HG02759 (cell line): Measurements from ENCODE around the gene PPP4R3A.
A peak's percentile ranks its signal among the peaks of the same experiment; 100 is the strongest.
"Not testable (repeated sequence)": the region's sequence is repeated elsewhere in the genome, so short reads cannot be mapped to it uniquely, and the experiment has no call there.

ENCODE experiments used
- ATAC-seq: cut with Tn5 transposase; IDR thresholded peaks from one replicate; pipeline ENCODE4 v1.9.1; 2021; ENCODE audit warnings: mild to moderate bottlenecking, moderate library complexity; ENCODE audit not compliant: unreplicated experiment

PPP4R3A gene

DNA sequence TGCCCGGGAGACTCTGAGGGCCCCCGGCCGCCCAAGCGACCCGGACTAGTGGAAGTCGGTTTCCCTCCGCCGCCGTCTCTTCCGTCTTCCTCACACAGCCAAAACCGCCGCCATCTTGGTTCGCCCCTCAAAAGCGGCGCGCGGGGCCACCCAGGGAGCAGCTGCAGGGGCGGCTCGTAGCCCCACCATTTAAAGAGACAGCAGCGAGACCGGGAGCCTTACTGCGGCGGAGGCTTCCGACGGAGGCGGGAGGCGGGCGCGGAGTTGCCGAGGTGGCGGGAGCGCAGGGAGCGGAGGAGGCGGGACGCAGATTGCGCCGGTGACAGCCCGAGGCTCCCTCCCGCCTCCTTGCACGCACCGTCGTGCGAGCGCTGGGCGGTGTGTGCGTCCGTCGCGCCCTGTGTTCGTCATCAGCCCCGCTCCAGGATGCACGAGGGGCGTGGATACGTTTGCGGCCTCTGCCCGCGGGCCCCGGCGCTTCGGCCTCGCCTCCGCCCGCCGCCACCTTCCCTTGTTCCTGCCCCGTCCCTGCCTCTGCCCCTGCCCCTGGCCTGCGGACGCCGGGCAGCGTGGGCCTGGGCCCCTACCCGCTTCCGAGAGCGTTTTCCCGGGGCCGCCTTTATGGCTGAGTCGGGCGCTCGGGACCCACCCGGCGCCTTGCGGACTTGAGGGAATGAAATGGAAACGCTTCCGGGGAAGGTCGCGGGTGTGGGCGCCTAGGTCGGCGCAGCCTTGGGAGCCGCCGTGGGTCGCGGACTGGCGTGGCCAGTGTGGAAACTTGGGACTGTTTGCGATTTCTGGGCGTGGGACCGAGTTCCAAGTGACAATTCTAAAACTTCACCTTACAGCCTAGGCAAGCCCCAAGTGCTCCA is at the start of gene PPP4R3A:
TSS of gene PPP4R3A (minus strand) at position 140 of the 872 bp plus-strand sequence. CDS start 663 bp downstream, outside the sequence.
- ATAC-seq, result peak; percentile 80

DNA sequence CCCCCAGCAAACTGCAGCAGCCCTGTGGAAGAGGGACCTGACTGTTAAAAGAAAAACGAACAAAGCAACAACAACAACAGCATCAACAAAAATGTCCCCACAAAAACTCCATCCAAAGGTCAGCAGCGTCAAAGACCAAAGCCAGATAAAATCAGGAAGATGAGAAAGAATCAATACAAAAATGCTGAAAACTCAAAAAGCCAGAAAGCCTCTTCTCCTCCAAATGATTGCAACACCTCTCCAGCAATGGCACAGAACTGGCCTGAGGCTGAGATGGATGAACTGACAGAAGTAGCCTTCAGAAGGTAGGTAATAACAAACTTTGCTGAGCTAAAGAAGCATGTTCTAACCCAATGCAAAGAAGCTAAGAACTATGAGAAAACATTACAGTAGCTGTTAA is 45.4 kb upstream of the PPP4R3A start:
- no peak for ATAC-seq

DNA sequence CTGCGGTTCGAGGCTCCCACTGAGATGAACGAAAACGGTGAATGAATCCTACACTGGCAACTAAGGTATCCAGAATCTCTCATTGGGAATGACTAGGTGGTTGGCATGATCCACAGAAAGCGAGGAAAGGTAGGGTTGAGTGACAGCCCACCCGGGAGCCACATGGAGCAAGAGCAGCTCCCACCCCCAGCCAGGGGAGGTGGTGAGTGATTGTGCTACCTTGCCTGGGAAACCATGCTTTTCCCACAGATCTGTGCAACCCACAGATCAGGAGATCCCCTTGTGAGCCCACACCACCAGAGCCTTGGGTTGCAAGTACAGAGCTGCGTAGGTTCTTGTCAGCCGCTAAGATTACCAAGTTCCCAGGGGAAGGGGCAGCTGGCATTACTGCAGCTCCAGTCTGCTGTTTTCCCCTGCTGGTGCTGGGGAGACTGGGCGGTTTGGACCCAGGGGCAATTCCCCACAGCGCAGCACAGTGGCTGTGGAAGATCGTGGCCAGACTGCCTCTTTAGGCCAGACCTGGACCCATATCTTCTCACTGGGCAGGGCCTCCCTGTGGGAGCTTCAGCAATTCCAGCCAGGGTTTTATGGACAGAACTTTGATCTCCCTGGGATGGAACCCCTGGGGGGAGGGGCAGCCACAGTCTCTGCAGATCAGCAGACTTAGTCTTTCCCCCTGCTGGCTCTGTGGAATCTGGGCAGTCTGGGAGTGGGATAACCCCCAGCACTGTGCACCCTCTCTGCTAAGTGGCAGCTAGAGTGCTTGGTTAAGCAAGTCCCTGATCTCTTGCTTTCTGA is 44.6 kb upstream of the PPP4R3A start:
- ATAC-seq, result no peak

DNA sequence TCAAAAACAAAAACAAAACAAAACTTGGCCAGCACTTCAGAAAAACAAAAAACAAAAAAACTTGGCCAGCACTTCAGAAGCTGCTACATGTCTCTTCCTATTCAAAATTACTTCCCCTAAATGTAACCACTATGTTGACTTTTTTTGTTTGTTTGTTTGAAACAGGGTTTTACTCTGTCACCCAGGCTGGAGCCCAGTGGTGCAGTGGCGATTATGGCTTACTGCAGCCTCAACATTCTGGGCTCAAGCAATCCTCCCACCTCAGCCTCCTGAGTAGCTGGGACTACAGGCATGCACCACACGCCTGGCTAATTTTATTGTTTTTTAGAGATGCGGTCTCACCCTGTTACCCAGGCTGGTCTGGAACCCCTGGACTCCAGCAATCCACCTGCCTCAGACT is 38.0 kb upstream of the PPP4R3A start:
- ATAC-seq, result no peak

DNA sequence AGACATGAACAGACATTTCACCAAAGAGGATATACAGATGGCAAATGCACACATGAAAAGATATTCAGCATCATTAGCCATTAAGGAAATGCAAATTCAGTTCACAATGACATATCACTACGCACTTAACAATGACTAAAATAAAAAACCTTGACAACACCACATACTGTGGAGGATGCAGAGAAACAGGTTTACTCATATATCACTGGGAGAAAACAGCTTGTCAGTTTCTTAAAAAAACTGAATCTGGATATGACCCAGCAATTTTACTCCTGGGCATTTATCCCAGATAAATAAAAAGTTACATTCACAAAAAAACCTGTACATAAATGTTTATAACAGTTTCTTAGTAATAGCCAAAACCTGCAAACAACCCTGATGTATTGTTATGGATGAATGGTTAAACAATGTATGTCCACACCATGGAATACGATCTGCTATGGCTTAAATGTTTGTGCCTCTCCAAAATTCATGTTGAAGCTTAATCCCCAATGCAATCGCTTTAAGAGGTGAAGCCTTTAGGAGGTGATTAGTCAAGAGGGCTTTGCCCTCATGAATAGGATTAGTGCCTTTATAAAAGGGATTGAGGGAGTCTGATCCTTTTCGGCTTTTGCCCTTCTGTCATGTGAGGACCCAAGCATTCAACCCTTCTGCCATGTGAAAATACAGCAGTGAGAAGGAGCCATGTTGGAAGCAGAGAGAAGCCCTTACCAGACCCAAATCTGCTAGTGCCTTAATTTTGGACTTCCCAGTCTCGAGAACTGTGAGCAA is 36.0 kb upstream of the PPP4R3A start:
- no peak for ATAC-seq

DNA sequence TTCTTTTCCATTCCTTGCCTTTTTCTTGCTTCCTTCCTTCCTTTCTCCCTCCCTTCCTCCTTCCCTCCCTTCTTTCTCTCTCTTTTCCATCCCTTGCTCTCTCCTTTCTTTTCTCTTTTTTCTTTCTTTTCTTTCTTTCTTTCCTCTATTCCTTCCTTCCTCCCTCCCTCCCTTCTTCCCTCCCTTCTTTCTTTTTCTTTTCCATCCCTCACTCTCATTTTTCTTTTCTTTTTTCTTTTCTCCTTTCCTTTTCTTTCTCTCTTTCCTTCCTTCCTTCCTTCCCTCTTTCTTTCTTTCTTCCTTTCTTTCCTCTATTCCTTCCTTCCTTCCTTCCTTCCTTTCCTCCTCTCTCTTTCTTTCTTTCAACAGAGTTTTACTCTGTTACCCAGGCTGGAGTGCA is 35.1 kb upstream of the PPP4R3A start:
- ATAC-seq, result no peak

DNA sequence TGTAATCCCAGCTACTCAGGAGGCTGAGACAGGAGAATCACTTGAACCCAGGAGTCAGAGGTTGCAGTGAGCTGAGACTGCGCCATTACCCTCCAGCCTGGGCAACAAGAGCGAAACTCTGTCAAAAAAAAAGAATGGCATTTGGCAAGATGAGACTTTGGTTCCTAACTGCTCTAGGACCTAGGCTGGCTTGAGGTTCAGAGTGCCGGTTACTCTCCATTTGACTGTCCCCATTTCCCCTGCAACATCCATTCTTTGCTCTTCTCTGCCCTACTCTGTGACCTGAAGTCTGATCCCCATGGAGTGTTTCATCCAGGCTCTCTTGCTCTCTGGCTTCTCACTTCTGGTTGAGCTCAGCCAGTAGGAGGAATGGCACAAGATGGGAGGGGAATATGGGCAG is 26.2 kb upstream of the PPP4R3A start:
- ATAC-seq, result no peak

DNA sequence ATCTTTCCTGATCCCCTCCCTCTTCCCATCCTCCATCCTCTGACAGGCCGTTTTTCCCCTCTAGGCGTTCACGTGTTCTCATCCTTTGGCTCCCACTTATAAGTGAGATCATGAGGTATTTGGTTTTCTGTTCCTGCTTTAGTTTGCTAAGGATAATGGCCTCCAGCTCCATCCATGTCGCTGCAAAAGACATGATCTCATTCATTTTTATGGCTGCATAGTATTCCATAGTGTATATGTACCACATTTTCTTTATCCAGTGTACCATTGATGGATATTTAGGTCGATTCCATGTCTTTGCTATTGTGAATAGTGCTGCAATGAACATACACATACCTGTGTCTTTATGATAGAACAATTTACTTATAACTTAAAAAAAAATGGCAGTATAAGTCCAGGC is 23.9 kb upstream of the PPP4R3A start:
- ATAC-seq, result not testable (repeated sequence)

DNA sequence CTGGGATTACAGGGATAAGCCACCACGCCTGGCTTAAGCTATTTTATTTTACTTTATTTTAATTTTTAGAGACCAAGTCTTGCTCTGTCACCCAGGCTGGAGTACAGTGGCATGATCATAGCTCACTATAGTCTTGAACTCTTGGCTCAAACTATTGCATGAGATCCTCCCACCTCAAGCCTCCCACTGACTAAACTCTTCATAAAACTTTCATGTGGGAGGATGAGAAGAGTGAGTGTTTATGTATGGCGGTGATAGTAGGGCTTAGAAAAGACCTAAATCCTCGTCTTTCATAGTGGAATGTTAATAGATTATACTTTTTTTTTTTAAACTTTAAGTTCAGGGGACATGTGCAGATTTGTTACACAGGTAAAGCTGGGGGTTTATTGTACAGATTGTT is 23.5 kb upstream of the PPP4R3A start:
- no peak for ATAC-seq

DNA sequence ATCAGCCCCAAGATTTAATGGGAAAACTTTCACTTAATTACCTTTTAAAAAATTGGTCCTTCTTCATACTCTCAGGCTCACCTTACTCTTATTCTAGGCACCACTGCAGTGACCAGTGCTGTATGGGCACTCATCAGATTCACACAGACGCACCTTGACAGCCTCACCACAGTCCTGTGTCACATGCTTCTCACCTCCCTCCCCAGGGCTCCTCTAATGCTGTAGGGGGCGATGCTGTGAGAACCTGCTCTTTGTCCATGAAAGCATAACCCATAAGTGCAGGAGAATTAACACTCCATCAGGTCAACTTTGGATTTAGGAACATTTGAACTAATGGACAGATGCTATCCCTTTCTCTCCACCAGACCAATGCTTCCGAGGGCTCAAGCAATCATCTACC is 13.9 kb upstream of the PPP4R3A start:
- ATAC-seq, result no peak

DNA sequence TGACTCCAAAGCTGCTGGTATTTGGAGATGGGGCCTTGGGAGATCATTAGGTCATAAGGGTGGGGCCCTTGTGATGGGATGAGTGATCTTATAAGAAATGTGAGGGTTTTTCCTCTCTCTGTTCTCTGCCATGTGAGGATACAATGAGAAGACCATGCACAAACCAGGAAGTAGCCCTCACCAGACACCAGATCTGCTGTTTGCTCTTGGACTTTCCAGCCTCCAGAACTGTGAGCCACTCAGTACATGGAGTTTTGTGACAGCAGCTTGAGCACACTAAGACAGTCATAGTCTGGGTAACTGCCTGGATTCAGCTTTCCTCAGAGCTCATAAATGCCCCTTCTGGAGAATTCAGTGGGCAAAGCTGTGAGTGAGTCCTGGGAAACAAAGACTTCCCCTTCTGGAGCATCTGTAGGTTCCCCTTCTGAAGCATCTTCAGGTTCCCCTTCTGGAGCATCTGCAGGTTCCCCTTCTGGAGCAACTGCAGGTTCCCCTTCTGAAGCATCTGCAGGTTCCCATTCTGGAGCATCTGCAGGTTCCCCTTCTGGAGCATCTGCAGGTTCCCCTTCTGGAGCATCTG is 11.0 kb upstream of the PPP4R3A start:
- ATAC-seq, result no peak

DNA sequence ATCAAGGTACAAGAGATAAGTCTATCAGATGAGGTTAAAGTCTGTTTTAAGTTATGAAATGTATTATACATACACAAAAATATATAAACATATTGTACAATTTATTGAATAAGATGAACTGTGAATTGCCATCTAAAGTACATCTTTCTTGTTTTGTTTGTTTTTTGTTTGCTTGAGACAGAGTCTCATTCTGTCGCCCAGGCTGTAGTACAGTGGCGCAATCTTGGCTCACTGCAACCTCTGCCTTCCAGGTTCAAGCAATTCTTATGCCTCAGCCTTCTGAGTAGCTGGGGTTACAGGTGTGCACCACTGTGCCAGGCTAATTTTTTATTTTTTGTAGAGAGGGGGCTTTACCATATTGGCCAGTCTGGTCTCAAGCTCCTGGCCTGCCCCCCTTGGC is 10.0 kb upstream of the PPP4R3A start:
- ATAC-seq, result no peak

DNA sequence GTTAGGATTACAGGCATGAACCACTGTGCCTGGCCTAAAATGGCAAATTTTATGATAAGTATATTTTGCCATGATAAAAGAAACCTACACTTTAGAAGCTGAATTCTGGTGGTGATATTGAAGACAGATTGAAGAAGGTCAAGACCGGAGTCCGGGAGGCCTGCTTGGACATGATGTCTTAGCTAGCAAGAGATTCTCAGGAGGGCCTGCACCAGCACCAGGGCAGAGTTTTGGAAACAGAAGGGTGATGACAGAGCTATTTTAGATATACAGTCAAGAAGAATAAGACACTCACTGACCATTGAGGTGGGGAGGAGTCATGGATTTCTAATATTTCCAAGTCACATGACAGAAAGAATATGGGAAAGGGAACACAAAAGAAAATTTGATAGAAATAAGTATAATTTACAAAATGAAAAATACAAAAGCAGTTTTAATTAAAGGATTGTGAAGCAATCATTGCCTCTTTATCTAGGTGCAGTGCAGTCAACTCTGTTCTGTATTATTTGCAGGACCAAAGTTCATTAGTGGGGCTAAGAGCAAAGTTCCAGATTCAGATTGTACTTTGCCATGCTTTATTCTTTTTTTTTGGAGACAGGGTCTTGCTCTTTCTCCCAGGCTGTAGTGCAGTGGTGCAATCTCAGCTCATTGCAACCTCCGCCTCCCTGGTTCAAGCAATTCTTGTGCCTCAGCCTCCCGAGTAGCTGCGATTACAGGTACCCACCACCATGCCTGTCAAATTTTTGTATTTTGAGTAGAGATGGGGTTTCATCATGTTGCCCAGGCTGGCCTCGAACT is 9.3 kb upstream of the PPP4R3A start:
- no peak for ATAC-seq

DNA sequence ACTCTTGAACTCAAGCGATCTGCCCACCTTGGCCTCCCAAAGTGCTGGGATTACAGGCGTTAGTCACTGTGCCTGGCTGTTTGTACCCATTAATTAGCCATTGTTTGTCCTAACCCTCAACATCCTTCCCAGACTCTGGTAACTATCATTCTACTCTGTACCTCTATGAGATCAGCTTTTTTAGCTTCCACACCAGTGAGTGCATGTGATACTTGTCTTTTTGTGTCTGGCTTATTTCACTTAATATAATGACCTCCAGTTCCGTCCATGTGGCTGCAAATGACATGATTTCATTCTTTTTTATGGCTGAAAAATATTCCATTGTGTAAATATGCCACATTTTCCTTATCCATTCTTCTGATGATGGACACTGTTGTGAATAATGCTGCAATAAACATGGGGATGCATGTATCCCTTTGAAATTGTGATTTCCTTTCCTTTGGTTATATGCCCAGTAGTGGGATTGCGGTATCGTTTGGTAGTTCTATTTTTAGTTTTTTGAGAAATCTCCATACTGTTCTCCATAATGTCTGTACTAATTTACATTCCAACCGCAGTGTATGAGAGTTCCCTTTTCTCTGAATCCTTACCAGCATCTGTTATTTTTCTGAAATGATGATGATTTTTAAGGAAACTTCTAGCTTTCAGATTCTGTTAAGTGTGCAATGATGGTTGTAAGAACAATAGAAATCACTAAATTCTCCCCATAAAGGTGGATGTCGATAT is 6.7 kb upstream of the PPP4R3A start:
- no peak for ATAC-seq

DNA sequence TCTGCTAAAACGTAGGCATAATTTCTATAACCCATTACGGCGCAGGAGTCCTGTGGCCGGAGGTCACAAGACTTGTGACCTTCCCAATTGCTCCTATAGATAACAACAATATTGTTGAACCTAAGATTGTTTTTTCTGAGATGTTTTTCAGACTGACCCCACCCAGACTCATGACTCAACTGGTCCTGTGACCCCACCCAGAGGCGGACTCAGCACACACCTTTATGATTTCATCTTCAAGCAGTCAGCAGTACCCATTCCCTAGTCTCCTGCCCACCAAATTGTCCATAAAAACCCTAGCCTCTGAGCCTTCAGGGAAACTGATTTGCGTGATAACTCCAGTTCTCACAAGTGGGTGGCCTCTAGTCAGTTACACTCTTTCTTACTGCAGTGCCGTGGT is 5.9 kb upstream of the PPP4R3A start:
- no peak for ATAC-seq

DNA sequence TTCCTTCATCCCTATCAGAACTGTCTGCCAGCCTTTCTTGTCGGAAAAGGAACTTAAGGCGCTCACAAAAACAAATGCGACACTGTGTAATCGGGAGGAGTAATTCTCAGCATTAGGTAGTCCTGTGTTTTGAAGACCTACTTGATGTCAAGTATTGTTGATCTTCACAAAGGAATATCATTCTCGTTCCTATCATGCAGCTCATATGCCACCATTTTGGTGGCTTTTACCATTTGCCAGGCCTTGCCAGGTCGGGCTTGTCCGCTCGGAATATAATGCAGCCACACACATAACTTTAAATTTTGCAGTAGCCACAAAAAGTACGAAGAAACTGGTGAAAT is 903 bp upstream of the PPP4R3A start:
- ATAC-seq, result no peak

DNA sequence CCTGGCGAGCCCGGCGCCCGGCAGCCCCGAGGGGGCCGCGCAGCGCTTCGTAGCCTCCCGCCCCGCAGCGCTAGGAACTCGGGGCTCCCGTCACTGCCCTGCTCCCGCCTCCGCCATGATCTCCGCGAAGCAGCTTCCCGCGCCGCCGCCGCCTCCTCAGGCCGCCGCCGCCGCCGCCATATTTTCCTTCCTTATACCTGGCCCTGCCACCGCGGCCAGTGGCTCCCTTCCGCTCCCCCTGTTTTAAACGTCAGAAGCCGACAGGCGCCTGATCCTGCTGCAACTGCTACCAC is 286 bp downstream of the PPP4R3A start:
- peak; percentile 32 for ATAC-seq

DNA sequence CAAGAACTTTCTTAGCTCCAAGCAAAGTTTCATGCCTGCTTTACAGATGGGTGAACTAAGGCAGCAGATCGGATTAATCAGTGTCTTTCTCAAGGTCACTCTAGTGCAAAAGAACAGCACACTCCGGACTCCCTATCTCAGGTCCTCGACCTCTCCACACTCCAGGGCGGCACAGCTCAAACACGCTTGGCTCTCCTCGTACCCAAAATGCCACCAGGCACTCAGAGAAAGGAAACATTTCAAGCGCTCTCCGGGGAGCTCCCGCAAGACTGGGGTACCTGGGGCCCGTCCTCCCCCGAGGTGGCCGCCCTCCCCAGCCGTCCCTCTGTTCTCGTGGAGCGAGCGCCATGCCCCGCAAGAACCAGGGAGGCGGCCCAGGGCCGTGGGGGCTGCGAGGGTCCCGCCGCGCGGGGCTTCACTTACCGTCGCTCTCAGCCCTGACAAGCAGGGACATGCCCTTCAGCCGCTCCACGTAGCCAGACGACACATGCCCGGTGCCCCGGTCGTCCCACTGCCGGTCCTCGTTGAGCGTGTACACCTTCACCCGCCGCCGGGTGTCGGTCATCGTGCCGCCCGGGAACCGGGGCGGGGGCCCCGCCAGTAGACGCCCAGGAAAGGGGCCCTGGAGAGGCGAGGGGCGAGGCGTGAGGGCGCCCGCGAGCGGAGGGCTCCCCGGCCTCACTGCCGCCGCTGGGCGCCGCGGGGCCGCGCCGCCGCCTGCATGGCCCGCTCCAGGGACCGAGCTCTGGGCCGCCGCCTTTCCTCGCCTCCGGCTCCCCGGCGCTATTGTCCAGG is 830 bp downstream of the PPP4R3A start:
- peak; percentile 18 for ATAC-seq

DNA sequence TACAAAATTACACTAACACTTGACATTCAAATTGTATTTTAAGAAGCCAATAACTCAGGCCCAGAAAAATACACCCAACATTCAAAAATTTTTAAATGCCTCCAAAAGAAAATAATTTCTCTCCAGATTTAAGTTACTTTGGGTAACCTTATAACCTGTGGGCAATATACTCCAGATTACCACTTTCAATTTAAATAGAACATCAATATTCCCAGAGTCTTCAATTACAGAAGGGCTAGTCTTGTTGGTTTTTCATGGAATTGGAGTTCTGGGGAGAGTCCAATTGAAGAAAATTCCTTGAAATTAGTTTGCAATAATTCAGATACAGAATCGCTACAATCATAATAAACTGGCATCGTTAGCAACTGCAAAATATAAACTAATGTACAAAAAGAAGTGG is 2.0 kb downstream of the PPP4R3A start:
- no peak for ATAC-seq
